B cell (primary cell): Measurements from ENCODE around the gene JAG2.

ENCODE experiments used
- CTCF ChIP-seq: fragments of 200-600 bp; IDR thresholded peaks from one replicate; pipeline ENCODE4 v1.8.0; 2022; ENCODE audit warnings: antibody characterized with exemption, mild to moderate bottlenecking
- EZH2 ChIP-seq: IDR thresholded peaks from 2 replicates; pipeline ENCODE4 v1.6.1; 2012; ENCODE audit warnings: borderline replicate concordance, low read depth, mild to moderate bottlenecking, moderate library complexity, low read length; ENCODE audit not compliant: insufficient read depth, poor library complexity, severe bottlenecking

- no peak for TF ChIP-seq EZH2
- no peak for TF ChIP-seq CTCF
Measured at GRCh38 chr14:105212541-105213300, 44.1 kb upstream of the JAG2 start.
